A549 (cell line): ENCODE measurements around the gene HNRNPUL1. TPM values are rescaled to one million over a fixed set of nuclear protein-coding genes. Genes with fewer than 3 reads are reported as not detected.

ENCODE experiments used
- ATAC-seq, 2 experiments: fragments of 200-7000 bp in 1 of 2; fragments of >200 bp in 1 of 2; cut with Nextera tagmentation in 1 of 2; cut with Tn5 transposase in 1 of 2; 3 replicates each; pipeline versions ENCODE4 v1.8.0 to v1.9.1; 2018 to 2020; ENCODE audit warnings: mild to moderate bottlenecking in 1 of 2, moderate library complexity in 1 of 2
- CTCF ChIA-PET: fragments of 300-600 bp; sonication (Branson Sonifier 250); formaldehyde crosslinking; extraction: SDS; loops from one replicate; lab custom pipeline; 2021; ENCODE audit warnings: antibody characterized with exemption, inconsistent platforms; lab: Yijun Ruan, JAX
- POLR2A ChIA-PET: fragments of 350-600 bp; formaldehyde crosslinking; extraction: SDS; loops from one replicate; lab custom pipeline; 2021; ENCODE audit warnings: antibody characterized with exemption, inconsistent platforms; lab: Yijun Ruan, JAX
- DNase-seq, 2 experiments: peaks; one replicate each; pipeline versions ENCODE4 v3.0.0 to v3.0.0-alpha.2; 2011 to 2016; ENCODE audit warnings: low read depth in 1 of 2, low spot score in 1 of 2
- FAIRE-seq: peaks from 2 replicates; lab custom pipeline; 2011; peaks lifted over from hg19 to GRCh38; lab: Jason Lieb, UNC
- H3K27ac ChIP-seq, 2 experiments: fragments of >200 bp; sonication (Bioruptor Twin); formaldehyde crosslinking; 3 replicates each; pipeline ENCODE4 v1.5.1; 2016 to 2017
- H3K4me1 ChIP-seq: fragments of >200 bp; sonication (Bioruptor Twin); formaldehyde crosslinking; 3 replicates; pipeline ENCODE4 v1.6.1; 2016
- H3K4me2 ChIP-seq: fragments of >200 bp; sonication (Bioruptor Twin); formaldehyde crosslinking; 3 replicates; pipeline ENCODE4 v1.6.1; 2016
- H3K4me3 ChIP-seq: fragments of >200 bp; sonication (Bioruptor Twin); formaldehyde crosslinking; 3 replicates; pipeline ENCODE4 v1.5.1; 2016
- H3K9me3 ChIP-seq: fragments of >200 bp; sonication (Bioruptor Twin); formaldehyde crosslinking; 3 replicates; pipeline ENCODE4 v1.6.1; 2016
- CBX8 ChIP-seq: fragments of 200-600 bp; sonication (generic); IDR thresholded peaks from 2 replicates; pipeline ENCODE4 v1.6.1; 2016
- CHD2 ChIP-seq: fragments of 150-350 bp; IDR thresholded peaks from 2 replicates; pipeline ENCODE4 v1.6.1; 2014; ENCODE audit warnings: low read length; ENCODE audit not compliant: partially characterized antibody
- ELK1 ChIP-seq: fragments of 150-350 bp; IDR thresholded peaks from 2 replicates; pipeline ENCODE4 v1.6.1; 2014; ENCODE audit warnings: low read depth, mild to moderate bottlenecking, low read length
- FOXS1 ChIP-seq: fragments of 250-450 bp; sonication (Bioruptor Pico); IDR thresholded peaks from 2 replicates; pipeline ENCODE4 v1.5.0; 2020; ENCODE audit warnings: mild to moderate bottlenecking, moderate library complexity
- GATA3 ChIP-seq: IDR thresholded peaks from 2 replicates; pipeline ENCODE4 v1.6.1; 2012; ENCODE audit warnings: borderline replicate concordance
- HOXB13 ChIP-seq: fragments of 250-450 bp; sonication (Bioruptor Pico); IDR thresholded peaks from 2 replicates; pipeline ENCODE4 v1.5.0; 2020; ENCODE audit warnings: low read depth, mild to moderate bottlenecking, moderate library complexity
- JUN ChIP-seq, 2 experiments: fragments of >200 bp; sonication (Bioruptor Twin); formaldehyde crosslinking; IDR thresholded peaks; 2 replicates in 1 of 2; 3 replicates in 1 of 2; pipeline ENCODE4 v1.6.1; 2016 to 2017
- JUNB ChIP-seq: fragments of >200 bp; sonication (Bioruptor Twin); formaldehyde crosslinking; IDR thresholded peaks from 2 replicates; pipeline ENCODE4 v1.6.1; 2016
- NPAS2 ChIP-seq: fragments of 250-450 bp; sonication (Bioruptor Pico); IDR thresholded peaks from 2 replicates; pipeline ENCODE4 v1.8.0; 2022; ENCODE audit warnings: mild to moderate bottlenecking, moderate library complexity, borderline replicate concordance
- PHF8 ChIP-seq: fragments of 200-600 bp; sonication (generic); IDR thresholded peaks from 2 replicates; pipeline ENCODE4 v1.6.1; 2016; ENCODE audit warnings: low read depth, mild to moderate bottlenecking, antibody characterized with exemption, moderate library complexity, borderline replicate concordance
- POLR2AphosphoS2 ChIP-seq: conservative IDR thresholded peaks from 2 replicates; pipeline ENCODE4 v1.6.1; 2012; ENCODE audit warnings: low read length, improper control_type of control experiment, inconsistent platforms
- RFX5 ChIP-seq: fragments of 450-650 bp; IDR thresholded peaks from 2 replicates; pipeline ENCODE4 v1.7.1; 2014; ENCODE audit warnings: antibody characterized with exemption, mild to moderate bottlenecking, moderate library complexity
- WGBS: methylation state at CpG from one replicate; pipeline ENCODE4 v1.1.6; 2017; ENCODE audit errors: missing lambda C conversion rate; 5-methylcytosine and 5-hydroxymethylcytosine counted together
- polyA plus RNA-seq, 4 experiments: library from polyadenylated mRNA; depleted of rRNA in 3 of 4; stranded (reverse); fragments of >200 nt; fragmentation: RNase III in 1 of 4; extraction: RNeasy Plus Mini Kit Qiagen cat#74134 plus additional on column Dnase treatment in 1 of 4; gene quantifications; 2 replicates in 3 of 4; 3 replicates in 1 of 4; pipeline ENCODE4 v1.2.3, GENCODE V29; 2011 to 2017
- TF ChIP-seq, protein P1 (sequence below): fragments of 450-650 bp; IDR thresholded peaks from 2 replicates; pipeline ENCODE4 v1.6.1; 2014; ENCODE audit warnings: antibody characterized with exemption
- TF ChIP-seq, protein P2 (sequence below): fragments of 200-600 bp; sonication (generic); IDR thresholded peaks from 2 replicates; pipeline ENCODE4 v1.6.1; 2016; ENCODE audit warnings: antibody characterized with exemption, mild to moderate bottlenecking, moderate library complexity
- TF ChIP-seq, protein P3 (sequence below): IDR thresholded peaks from 2 replicates; pipeline ENCODE4 v1.6.1; 2012

The HNRNPUL1 gene
- polyA plus RNA-seq, 2 of the 4 experiments (the other 2 are of a cell fraction), result 89.5 to 278 TPM

DNA sequence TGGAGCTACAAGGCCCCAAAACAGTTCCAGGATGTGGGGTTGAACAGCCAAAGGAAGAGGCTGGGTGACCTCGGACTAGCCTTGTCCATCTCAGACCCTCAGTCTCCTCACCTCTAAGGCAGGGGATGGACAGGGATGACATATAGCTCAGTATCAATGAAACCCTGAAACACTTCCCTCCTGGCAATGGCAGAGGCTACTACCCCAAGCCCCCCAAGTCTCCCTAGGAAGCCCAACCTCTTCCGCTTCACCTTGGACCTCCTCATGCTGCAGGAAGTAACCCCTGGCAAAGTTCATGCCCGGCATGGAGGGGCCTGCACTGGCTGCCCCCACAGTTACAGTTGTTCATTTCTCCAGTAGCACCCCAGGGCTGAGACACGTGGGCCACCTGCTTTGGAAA lies 56.4 kb downstream of the HNRNPUL1 start:
- FAIRE-seq (no peak), ATAC-seq (no peak), DNase-seq (no peak)
- TF ChIP-seq POLR2AphosphoS2 (0 out of 2 replicates have a peak, but pooled peaks have one; percentile 60), GATA3 (0 out of 2 replicates have a peak, but pooled peaks have one; percentile 28), CHD2 (no peak)
- POLR2A ChIA-PET, result interaction anchor here (0.7 to 1.9 kb wide), 2 partner anchors 10 to 119 kb away, joined by 3 to 6 read pairs; partner anchors contain the start of genes CCDC97 and DMAC2
- Histone ChIP-seq H3K27ac (no peak overlapping the region), H3K9me3 (no peaks in the 10 kb centered on the region), H3K4me3 (no peak overlapping the region), H3K4me1 (peaks cover 44% of the 10 kb centered on the region), H3K4me2 (no peak overlapping the region)
- CTCF ChIA-PET, result interaction anchor here (0.6 to 18.6 kb wide), 12 partner anchors 14 to 250 kb away, joined by 3 to 295 read pairs (median 8); partner anchors contain the start of genes CCDC97, HNRNPUL1 and TGFB1
- 89% methylated on average over 4 of the region's 4 CpGs for WGBS

DNA sequence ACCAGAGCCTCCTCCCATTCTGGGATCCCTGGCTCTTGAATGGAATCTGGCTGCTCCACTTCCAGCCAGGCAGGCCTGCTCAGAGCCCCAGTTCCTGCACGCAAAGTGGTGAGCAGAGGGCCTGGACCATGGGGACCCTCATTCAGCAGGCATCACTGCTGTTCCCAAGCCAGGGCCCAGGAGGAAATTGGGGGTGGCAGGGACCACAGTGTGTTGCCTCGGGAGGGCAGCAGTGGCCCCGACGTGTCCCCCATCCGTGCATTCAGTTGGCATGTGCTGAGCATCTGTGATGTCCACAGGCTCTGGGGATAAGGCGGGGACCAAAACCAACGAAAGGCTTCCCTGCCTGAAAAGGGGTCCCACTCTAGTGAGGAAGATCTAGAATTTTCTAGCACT lies 57.0 kb downstream of the HNRNPUL1 start:
- 88% methylated on average over 7 of the region's 7 CpGs for WGBS
- no peak overlapping the region for H3K4me3 ChIP-seq
- H3K9me3 ChIP-seq, result no peaks in the 10 kb centered on the region
- DNase-seq (no peak), FAIRE-seq (no peak), ATAC-seq (no peak)
- POLR2A ChIA-PET, result interaction anchor here (0.7 to 4.9 kb wide), 5 partner anchors 11 to 119 kb away, joined by 3 to 32 read pairs (median 6); partner anchors contain the start of genes B9D2, CCDC97 and DMAC2
- H3K4me2 ChIP-seq, result no peak overlapping the region
- peak overlapping the region in 1 of 2 experiments; percentile 91; a peak in 3 of 6 replicates for H3K27ac ChIP-seq
- CTCF ChIA-PET, result interaction anchor here (0.5 to 18.6 kb wide), 26 partner anchors 15 to 687 kb away, joined by 3 to 295 read pairs (median 4); partner anchors contain the start of genes B9D2, CCDC97, HNRNPUL1 and TGFB1
- peaks cover 51% of the 10 kb centered on the region for H3K4me1 ChIP-seq
- TF ChIP-seq, protein P1, sequence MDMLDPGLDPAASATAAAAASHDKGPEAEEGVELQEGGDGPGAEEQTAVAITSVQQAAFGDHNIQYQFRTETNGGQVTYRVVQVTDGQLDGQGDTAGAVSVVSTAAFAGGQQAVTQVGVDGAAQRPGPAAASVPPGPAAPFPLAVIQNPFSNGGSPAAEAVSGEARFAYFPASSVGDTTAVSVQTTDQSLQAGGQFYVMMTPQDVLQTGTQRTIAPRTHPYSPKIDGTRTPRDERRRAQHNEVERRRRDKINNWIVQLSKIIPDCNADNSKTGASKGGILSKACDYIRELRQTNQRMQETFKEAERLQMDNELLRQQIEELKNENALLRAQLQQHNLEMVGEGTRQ, result no peak
- TF ChIP-seq NPAS2 (CRISPR knock-in tag) (no peak), JUN (IDR thresholded peaks at IDR 0.05) (no peak; a peak in 1 of 5 replicates), JUNB (no peak), FOXS1 (CRISPR knock-in tag) (no peak), HOXB13 (CRISPR knock-in tag) (no peak), CBX8 (no peak), RFX5 (no peak), PHF8 (no peak), ELK1 (no peak)
- TF ChIP-seq, protein P2, sequence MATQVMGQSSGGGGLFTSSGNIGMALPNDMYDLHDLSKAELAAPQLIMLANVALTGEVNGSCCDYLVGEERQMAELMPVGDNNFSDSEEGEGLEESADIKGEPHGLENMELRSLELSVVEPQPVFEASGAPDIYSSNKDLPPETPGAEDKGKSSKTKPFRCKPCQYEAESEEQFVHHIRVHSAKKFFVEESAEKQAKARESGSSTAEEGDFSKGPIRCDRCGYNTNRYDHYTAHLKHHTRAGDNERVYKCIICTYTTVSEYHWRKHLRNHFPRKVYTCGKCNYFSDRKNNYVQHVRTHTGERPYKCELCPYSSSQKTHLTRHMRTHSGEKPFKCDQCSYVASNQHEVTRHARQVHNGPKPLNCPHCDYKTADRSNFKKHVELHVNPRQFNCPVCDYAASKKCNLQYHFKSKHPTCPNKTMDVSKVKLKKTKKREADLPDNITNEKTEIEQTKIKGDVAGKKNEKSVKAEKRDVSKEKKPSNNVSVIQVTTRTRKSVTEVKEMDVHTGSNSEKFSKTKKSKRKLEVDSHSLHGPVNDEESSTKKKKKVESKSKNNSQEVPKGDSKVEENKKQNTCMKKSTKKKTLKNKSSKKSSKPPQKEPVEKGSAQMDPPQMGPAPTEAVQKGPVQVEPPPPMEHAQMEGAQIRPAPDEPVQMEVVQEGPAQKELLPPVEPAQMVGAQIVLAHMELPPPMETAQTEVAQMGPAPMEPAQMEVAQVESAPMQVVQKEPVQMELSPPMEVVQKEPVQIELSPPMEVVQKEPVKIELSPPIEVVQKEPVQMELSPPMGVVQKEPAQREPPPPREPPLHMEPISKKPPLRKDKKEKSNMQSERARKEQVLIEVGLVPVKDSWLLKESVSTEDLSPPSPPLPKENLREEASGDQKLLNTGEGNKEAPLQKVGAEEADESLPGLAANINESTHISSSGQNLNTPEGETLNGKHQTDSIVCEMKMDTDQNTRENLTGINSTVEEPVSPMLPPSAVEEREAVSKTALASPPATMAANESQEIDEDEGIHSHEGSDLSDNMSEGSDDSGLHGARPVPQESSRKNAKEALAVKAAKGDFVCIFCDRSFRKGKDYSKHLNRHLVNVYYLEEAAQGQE, result no peak
- TF ChIP-seq, protein P3, sequence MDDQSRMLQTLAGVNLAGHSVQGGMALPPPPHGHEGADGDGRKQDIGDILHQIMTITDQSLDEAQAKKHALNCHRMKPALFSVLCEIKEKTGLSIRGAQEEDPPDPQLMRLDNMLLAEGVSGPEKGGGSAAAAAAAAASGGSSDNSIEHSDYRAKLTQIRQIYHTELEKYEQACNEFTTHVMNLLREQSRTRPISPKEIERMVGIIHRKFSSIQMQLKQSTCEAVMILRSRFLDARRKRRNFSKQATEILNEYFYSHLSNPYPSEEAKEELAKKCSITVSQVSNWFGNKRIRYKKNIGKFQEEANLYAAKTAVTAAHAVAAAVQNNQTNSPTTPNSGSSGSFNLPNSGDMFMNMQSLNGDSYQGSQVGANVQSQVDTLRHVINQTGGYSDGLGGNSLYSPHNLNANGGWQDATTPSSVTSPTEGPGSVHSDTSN, result no peak
